HepG2 (cell line): Measurements from ENCODE around the gene GPHN. TPM values are rescaled to one million over a fixed set of nuclear protein-coding genes. Genes with fewer than 3 reads are reported as not detected.

ENCODE experiments used
- ATAC-seq: fragments of 200-7000 bp; cut with Tn5 transposase; 3 replicates; pipeline ENCODE4 v1.9.1; 2020; ENCODE audit warnings: mild to moderate bottlenecking, moderate library complexity
- BruUV-seq: library from RNA; stranded (reverse); fragments of 400-500 nt; replicated peaks from 2 replicates; lab custom pipeline; 2021; lab: Mats Ljungman, UMichigan
- CTCF ChIA-PET: fragments of 300-600 bp; formaldehyde crosslinking; extraction: SDS; loops from one replicate; lab custom pipeline; 2021; ENCODE audit warnings: low total read pairs, inconsistent platforms, low intra/inter-chr PET ratio; lab: Yijun Ruan, JAX
- POLR2A ChIA-PET: fragments of 350-600 bp; sonication (Branson Sonifier 250); formaldehyde crosslinking; loops from one replicate; lab custom pipeline; 2020; ENCODE audit warnings: antibody characterized with exemption, inconsistent platforms; lab: Yijun Ruan, JAX
- DNase-seq: peaks from one replicate; pipeline ENCODE4 v3.0.0-alpha.2; 2015; ENCODE audit warnings: low spot score
- FAIRE-seq: peaks from 3 replicates; lab custom pipeline; 2011; peaks lifted over from hg19 to GRCh38; lab: Jason Lieb, UNC
- H2AFZ ChIP-seq: one replicate; pipeline ENCODE4 v1.6.1; 2011; ENCODE audit warnings: low read length, inconsistent platforms
- H3K27ac ChIP-seq: fragments of 300-600 bp; 3 replicates; pipeline ENCODE4 v1.8.0; 2011; ENCODE audit warnings: mixed run types, mild to moderate bottlenecking, mixed read lengths, low read length, inconsistent platforms; ENCODE audit not compliant: insufficient read depth; ENCODE audit errors: extremely low read length
- H3K27me3 ChIP-seq, 2 experiments: fragments of 200-600 bp in 1 of 2; 2 replicates in 1 of 2; 3 replicates in 1 of 2; pipeline versions ENCODE4 v1.6.0 to v1.8.0; 2011; ENCODE audit warnings: low read length in 2 of 2, mild to moderate bottlenecking in 2 of 2, moderate library complexity in 2 of 2, inconsistent platforms in 1 of 2; ENCODE audit not compliant: insufficient read depth in 2 of 2, control insufficient read depth in 1 of 2
- H3K36me3 ChIP-seq, 2 experiments: fragments of 200-600 bp in 1 of 2; replicated peaks in 1 of 2; 2 replicates in 1 of 2; 3 replicates in 1 of 2; pipeline versions ENCODE4 v1.5.1 to v1.8.0; 2011; ENCODE audit warnings: low read length in 2 of 2, inconsistent platforms in 1 of 2; ENCODE audit not compliant: insufficient read depth in 2 of 2, control insufficient read depth in 1 of 2
- H3K4me1 ChIP-seq: 2 replicates; pipeline ENCODE4 v1.5.1; 2012; ENCODE audit warnings: low read length, inconsistent platforms; ENCODE audit not compliant: insufficient read depth
- H3K4me2 ChIP-seq: 2 replicates; pipeline ENCODE4 v1.6.0; 2011; ENCODE audit warnings: low read depth, low read length, inconsistent platforms
- H3K4me3 ChIP-seq, 3 experiments: fragments of 200-600 bp in 1 of 3; sonication (generic), shearing (Covaris generic) in 1 of 3; replicated peaks in 1 of 3; 2 replicates each; pipeline ENCODE4 v1.5.1; 2011 to 2016; ENCODE audit warnings: low read length in 3 of 3, inconsistent platforms in 2 of 3, low read depth in 2 of 3, mild to moderate bottlenecking in 2 of 3, control low read depth in 1 of 3, mixed read lengths in 1 of 3; ENCODE audit not compliant: insufficient read depth in 1 of 3
- H3K79me2 ChIP-seq: one replicate; pipeline ENCODE4 v1.6.1; 2011; ENCODE audit warnings: low read length, inconsistent platforms; ENCODE audit not compliant: insufficient read depth
- H3K9ac ChIP-seq: 2 replicates; pipeline ENCODE4 v1.6.0; 2011; ENCODE audit warnings: mild to moderate bottlenecking, low read depth, low read length, inconsistent platforms; ENCODE audit not compliant: insufficient read depth
- H3K9me3 ChIP-seq: 2 replicates; pipeline ENCODE4 v1.5.1; 2012; ENCODE audit warnings: mild to moderate bottlenecking, low read length
- H4K20me1 ChIP-seq: 2 replicates; pipeline ENCODE4 v1.6.0; 2011; ENCODE audit warnings: inconsistent platforms, mild to moderate bottlenecking, low read length, moderate library complexity; ENCODE audit not compliant: insufficient read depth
- DZIP1 ChIP-seq: sonication (generic); formaldehyde crosslinking; IDR thresholded peaks from 2 replicates; pipeline ENCODE4 v1.5.0; 2020; ENCODE audit warnings: mild to moderate bottlenecking, missing genetic modification reagents
- ELF3 ChIP-seq: IDR thresholded peaks from 2 replicates; pipeline ENCODE4 v1.6.1; 2016; ENCODE audit warnings: missing genetic modification reagents, missing compliant biosample characterization
- FOSL2 ChIP-seq: sonication (generic); formaldehyde crosslinking; IDR thresholded peaks from 2 replicates; pipeline ENCODE4 v1.4.0; 2020; ENCODE audit warnings: missing genetic modification reagents
- GATAD1 ChIP-seq: IDR thresholded peaks from 2 replicates; pipeline ENCODE4 v1.6.1; 2016; ENCODE audit warnings: missing genetic modification reagents, missing compliant biosample characterization
- NR1H2 ChIP-seq: sonication (generic); formaldehyde crosslinking; IDR thresholded peaks from 2 replicates; pipeline ENCODE4 v1.8.1; 2022; ENCODE audit warnings: low read depth, missing genetic modification reagents, borderline replicate concordance
- RXRA ChIP-seq: sonication (generic); formaldehyde crosslinking; IDR thresholded peaks from 2 replicates; pipeline ENCODE4 v1.5.1; 2020; ENCODE audit warnings: missing genetic modification reagents
- THAP9 ChIP-seq: sonication (generic); formaldehyde crosslinking; IDR thresholded peaks from 2 replicates; pipeline ENCODE4; 2020; ENCODE audit warnings: missing genetic modification reagents, mild to moderate bottlenecking, borderline replicate concordance
- THYN1 ChIP-seq: sonication (generic); formaldehyde crosslinking; IDR thresholded peaks from 2 replicates; pipeline ENCODE4 v1.8.1; 2023; ENCODE audit warnings: low read depth, mild to moderate bottlenecking, moderate library complexity, missing genetic modification reagents, borderline replicate concordance
- YEATS2 ChIP-seq: sonication (generic); formaldehyde crosslinking; IDR thresholded peaks from 2 replicates; pipeline ENCODE4 v1.4.0; 2020; ENCODE audit warnings: missing genetic modification reagents, borderline replicate concordance
- ZNF251 ChIP-seq: sonication (generic); formaldehyde crosslinking; IDR thresholded peaks from 2 replicates; pipeline ENCODE4 v1.9.0; 2021; ENCODE audit warnings: mild to moderate bottlenecking, missing genetic modification reagents
- ZNF501 ChIP-seq: sonication (generic); formaldehyde crosslinking; IDR thresholded peaks from 2 replicates; pipeline ENCODE4 v1.5.1; 2020; ENCODE audit warnings: mild to moderate bottlenecking, moderate library complexity, missing genetic modification reagents
- ZNF614 ChIP-seq: IDR thresholded peaks from 2 replicates; pipeline ENCODE4 v1.6.1; 2018; ENCODE audit warnings: missing biosample characterization, missing genetic modification reagents, inconsistent platforms, borderline replicate concordance
- ZNF773 ChIP-seq: sonication (generic); formaldehyde crosslinking; IDR thresholded peaks from 2 replicates; pipeline ENCODE4 v1.4.0; 2020; ENCODE audit warnings: missing genetic modification reagents, borderline replicate concordance
- whole genome bisulfite sequencing: methylation state at CpG from one replicate; pipeline ENCODE4 v1.1.6; 2017; ENCODE audit warnings: low lambda C conversion rate; 5-methylcytosine and 5-hydroxymethylcytosine counted together
- in situ Hi-C: cut with HindIII; loops from 2 replicates; pipeline ENCODE4 v1.10.0; 2017; ENCODE audit warnings: low pct_unique_long_range_greater_than_20kb; ENCODE audit not compliant: extremely low pct_ligation_motif_present
- intact Hi-C: fragments of 100-400 bp; cut with micrococcal nuclease; formaldehyde crosslinking; loops from one replicate; pipeline ENCODE4 v1.10.0; 2022; ENCODE audit not compliant: unreplicated experiment
- polyA plus RNA-seq, 8 experiments: library from polyadenylated mRNA; depleted of rRNA in 3 of 8; stranded (reverse) in 7 of 8; unstranded in 1 of 8; fragments of >200 nt; fragmentation: Illumina TruSeq in 4 of 8; extraction: Trizol in 4 of 8; gene quantifications; 2 replicates each; pipeline versions ENCODE4 v1.2.1 to v1.2.3, GENCODE V29; 2011 to 2016; ENCODE audit warnings: low read depth in 4 of 8, missing spikeins in 1 of 8, mixed read lengths in 1 of 8; ENCODE audit not compliant: insufficient read depth in 1 of 8
- total RNA-seq, 5 experiments: library from RNA; depleted of rRNA; stranded (reverse); fragments of >200 nt; fragmentation: Illumina TruSeq; extraction: Trizol; gene quantifications; 2 replicates each; pipeline ENCODE4 v1.2.3, GENCODE V29; 2016; ENCODE audit warnings: low read depth in 1 of 5

The GPHN gene
- total and polyA plus RNA-seq, 2 of the 13 experiments (the other 11 are each of a cell fraction or from before 2014, with no cell fraction given), result 12.7 to 19.2 TPM

GRCh38 chr14:67225523-67225922 is 717.6 kb downstream of the GPHN start:
- Histone ChIP-seq H3K4me1 (peaks cover 9% of the 10 kb centered on the region), H3K79me2 (no peaks in the 10 kb centered on the region), H4K20me1 (no peaks in the 10 kb centered on the region), H3K36me3 (no peaks in the 10 kb centered on the region), H3K9ac (no peak overlapping the region), H3K4me2 (no peak overlapping the region), H3K9me3 (no peaks in the 10 kb centered on the region), H3K4me3 (no peak overlapping the region), H3K27ac (no peak overlapping the region), H2AFZ (no peak overlapping the region), H3K27me3 (0 out of 5 replicates have a peak, but pooled peaks cover 0 to 4% of the 10 kb centered on the region in 2 experiments)
- intact Hi-C loops (no loop called here), in situ Hi-C loops (no loop called here)
- POLR2A ChIA-PET, result no interaction called here
- no TSS peak for BruUV-seq
- FAIRE-seq (no peak), ATAC-seq (no peak), DNase-seq (no peak)
- 47% methylated on average over 4 of the region's 4 CpGs for WGBS
- CTCF ChIA-PET, result no interaction called here
- no peak for TF ChIP-seq YEATS2 (CRISPR knock-in tag)
- no peak for TF ChIP-seq ELF3 (CRISPR knock-in tag)
- TF ChIP-seq GATAD1 (CRISPR knock-in tag), result no peak
- TF ChIP-seq DZIP1 (CRISPR knock-in tag), result no peak
- TF ChIP-seq RXRA, result no peak
- TF ChIP-seq ZNF614 (CRISPR knock-in tag), result no peak
- TF ChIP-seq FOSL2, result no peak
- no peak for TF ChIP-seq THYN1 (CRISPR knock-in tag)
- TF ChIP-seq NR1H2 (CRISPR knock-in tag), result no peak
- no peak for TF ChIP-seq ZNF501 (CRISPR knock-in tag)
- TF ChIP-seq THAP9 (CRISPR knock-in tag), result no peak
- no peak for TF ChIP-seq ZNF251 (CRISPR knock-in tag)
- no peak for TF ChIP-seq ZNF773 (CRISPR knock-in tag)
